ENCODE measurements around the gene PNLIPRP2. TPM values are rescaled to one million over a fixed set of nuclear protein-coding genes. Genes with fewer than 3 reads are reported as not detected.

PNLIPRP2 gene
- total and polyA plus RNA-seq, 2 of the 8 experiments (the other 6 are each of a cell fraction or from before 2014, with no cell fraction given), result 0.11 TPM; not detected in 1

DNA sequence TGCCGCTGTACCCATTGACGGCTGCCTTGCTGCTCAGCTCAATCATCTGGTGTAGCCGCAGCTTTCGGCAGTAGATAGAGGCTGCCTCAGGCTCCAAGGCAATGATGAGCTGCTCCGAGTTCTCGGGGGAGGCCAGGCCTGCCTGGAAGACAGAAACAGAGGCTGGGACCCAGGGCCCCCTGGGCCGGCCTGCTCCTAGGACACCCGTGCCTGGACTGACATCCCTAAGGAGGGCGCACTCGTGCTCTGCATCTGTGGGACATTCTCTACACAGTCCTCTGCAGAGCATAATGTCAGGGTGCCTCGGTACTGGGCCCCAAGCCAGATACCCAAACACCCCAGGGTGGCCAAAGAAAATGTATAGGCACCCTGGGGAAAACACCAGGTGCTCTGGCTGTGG lies 63.1 kb downstream of the PNLIPRP2 start:
- Histone ChIP-seq H3K56ac (replicated peaks; ENCODE audit: insufficient read length, low read depth, low read length) (no peak overlapping the region), H2BK20ac (ENCODE audit: low read length) (no peak overlapping the region), H3K14ac (ENCODE audit: insufficient read length) (no peak overlapping the region), H3K27ac (ENCODE audit: low read depth, low read length) (no peak overlapping the region), H2BK12ac (ENCODE audit: low read depth, low read length) (no peak overlapping the region), H3K23ac (ENCODE audit: insufficient read length) (no peak overlapping the region), H2BK5ac (ENCODE audit: low read depth, low read length) (no peak overlapping the region), H3K27me3 (replicated peaks in 1 of 4; ENCODE audit: control insufficient read depth in 3 of 4, extremely low read depth in 1 of 4, insufficient read depth in 3 of 4, low read length in 3 of 4) (no peaks in the 10 kb centered on the region), H3K79me2 (ENCODE audit: control insufficient read depth in 1 of 2, insufficient read depth in 2 of 2, low read length in 2 of 2) (no peaks in the 10 kb centered on the region), H4K91ac (replicated peaks; ENCODE audit: insufficient read length, low read length) (no peak overlapping the region), H2BK15ac (ENCODE audit: low read length) (no peak overlapping the region), H4K20me1 (replicated peaks in 1 of 2; ENCODE audit: control insufficient read depth in 1 of 2, insufficient read depth in 2 of 2, low read length in 2 of 2) (no peaks in the 10 kb centered on the region), H3K18ac (ENCODE audit: extremely low read depth, low read length) (no peak overlapping the region), H2BK120ac (replicated peaks; ENCODE audit: low read depth, low read length) (no peak overlapping the region), H3K23me2 (ENCODE audit: low read depth, low read length) (no peaks in the 10 kb centered on the region), H4K5ac (ENCODE audit: insufficient read length, low read depth, low read length) (no peak overlapping the region), H3K4me2 (ENCODE audit: insufficient read depth in 1 of 2, low read depth in 2 of 2, low read length in 2 of 2) (no peak overlapping the region), H3K79me1 (ENCODE audit: low read depth, low read length) (no peaks in the 10 kb centered on the region), H3K4me3 (ENCODE audit: extremely low read depth in 1 of 4, insufficient read depth in 2 of 4, low read depth in 3 of 4, low read length in 4 of 4) (no peak overlapping the region), H3K4me1 (replicated peaks in 1 of 4; ENCODE audit: control insufficient read depth in 3 of 4, insufficient read depth in 4 of 4, low read length in 3 of 4) (peaks cover 0 to 8% (median 0%) of the 10 kb centered on the region in 4 experiments; a peak in 1 of 7 replicates), H3K4ac (replicated peaks; ENCODE audit: insufficient read length, low read depth, low read length) (no peak overlapping the region), H2AK5ac (ENCODE audit: low read depth, low read length) (no peak overlapping the region), H3K9ac (replicated peaks in 1 of 4; ENCODE audit: extremely low read depth in 1 of 4, low read depth in 3 of 4, low read length in 3 of 4) (no peak overlapping the region), H4K8ac (ENCODE audit: extremely low read depth, insufficient read depth, low read length) (no peak overlapping the region), H2AFZ (ENCODE audit: low read length) (no peak overlapping the region), H3K36me3 (ENCODE audit: control insufficient read depth in 2 of 4, insufficient read depth in 4 of 4, low read length in 3 of 4) (no peaks in the 10 kb centered on the region), H3K9me3 (ENCODE audit: insufficient read depth in 2 of 2, low read depth in 1 of 2, low read length in 1 of 2) (no peaks in the 10 kb centered on the region)
- POLR2A ChIA-PET (ENCODE audit: partially characterized antibody), result interaction anchor here (1.5 kb wide), 1 partner anchor 14 kb away, joined by 4 read pairs; no protein-coding TSS in a partner anchor
- 95% methylated on average over 11 of the region's 11 CpGs; no CpG with 5 or more reads in 1 of the 2 experiments for WGBS, 2 experiments (ENCODE audit: extremely low coverage in 1 of 2, insufficient coverage in 1 of 2, insufficient read length in 1 of 2, insufficient replicate concordance in 2 of 2, low coverage in 1 of 2, low lambda C conversion rate in 2 of 2, missing lambda C conversion rate in 1 of 2)
- CTCF ChIA-PET (ENCODE audit: partially characterized antibody), result interaction anchor here (0.6 to 12.9 kb wide), 19 partner anchors 8 to 648 kb away, joined by 3 to 223 read pairs (median 5); no protein-coding TSS in a partner anchor
- DNase-seq (ENCODE audit: low read depth in 1 of 2, low spot score in 2 of 2) (no peak), FAIRE-seq (no peak)
- TF ChIP-seq RBBP5 (IDR thresholded peaks at IDR 0.05; ENCODE audit: borderline replicate concordance, low read depth, low read length), result no peak
- TF ChIP-seq POLR2A (IDR thresholded peaks at IDR 0.05; ENCODE audit: control extremely low read depth in 1 of 2, low read depth in 2 of 2, low read length in 2 of 2), result no peak
- TF ChIP-seq, protein P1, sequence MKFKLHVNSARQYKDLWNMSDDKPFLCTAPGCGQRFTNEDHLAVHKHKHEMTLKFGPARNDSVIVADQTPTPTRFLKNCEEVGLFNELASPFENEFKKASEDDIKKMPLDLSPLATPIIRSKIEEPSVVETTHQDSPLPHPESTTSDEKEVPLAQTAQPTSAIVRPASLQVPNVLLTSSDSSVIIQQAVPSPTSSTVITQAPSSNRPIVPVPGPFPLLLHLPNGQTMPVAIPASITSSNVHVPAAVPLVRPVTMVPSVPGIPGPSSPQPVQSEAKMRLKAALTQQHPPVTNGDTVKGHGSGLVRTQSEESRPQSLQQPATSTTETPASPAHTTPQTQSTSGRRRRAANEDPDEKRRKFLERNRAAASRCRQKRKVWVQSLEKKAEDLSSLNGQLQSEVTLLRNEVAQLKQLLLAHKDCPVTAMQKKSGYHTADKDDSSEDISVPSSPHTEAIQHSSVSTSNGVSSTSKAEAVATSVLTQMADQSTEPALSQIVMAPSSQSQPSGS (IDR thresholded peaks at IDR 0.05; ENCODE audit: low read length), result no peak
- no peak for TF ChIP-seq RFX5 (IDR thresholded peaks at IDR 0.05; ENCODE audit: borderline replicate concordance, low read depth, low read length)
- no peak for TF ChIP-seq PHF8 (conservative IDR thresholded peaks at IDR 0.05; ENCODE audit: low read depth, low read length)
- no peak for TF ChIP-seq SP4 (IDR thresholded peaks at IDR 0.05; ENCODE audit: low read length)
- TF ChIP-seq, protein P2, sequence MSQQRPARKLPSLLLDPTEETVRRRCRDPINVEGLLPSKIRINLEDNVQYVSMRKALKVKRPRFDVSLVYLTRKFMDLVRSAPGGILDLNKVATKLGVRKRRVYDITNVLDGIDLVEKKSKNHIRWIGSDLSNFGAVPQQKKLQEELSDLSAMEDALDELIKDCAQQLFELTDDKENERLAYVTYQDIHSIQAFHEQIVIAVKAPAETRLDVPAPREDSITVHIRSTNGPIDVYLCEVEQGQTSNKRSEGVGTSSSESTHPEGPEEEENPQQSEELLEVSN (IDR thresholded peaks at IDR 0.05), result no peak
- TF ChIP-seq TEAD4 (IDR thresholded peaks at IDR 0.05; ENCODE audit: low read depth, low read length), result no peak
- no peak for TF ChIP-seq EZH2 (IDR thresholded peaks at IDR 0.05; ENCODE audit: low read depth, low read length, severe bottlenecking)
- TF ChIP-seq TCF12 (IDR thresholded peaks at IDR 0.05; ENCODE audit: low read depth, low read length), result no peak
- TF ChIP-seq GABPA (IDR thresholded peaks at IDR 0.05; ENCODE audit: borderline replicate concordance, insufficient read depth, low read length), result no peak
- TF ChIP-seq KDM1A (IDR thresholded peaks at IDR 0.05; ENCODE audit: borderline replicate concordance, low read length), result no peak
